D721Med (cell line): Measurements from ENCODE around the gene DNAH17.

ENCODE experiments used
- DNase-seq: peaks from one replicate; pipeline ENCODE4 v3.0.0; 2011; ENCODE audit warnings: low spot score; ENCODE audit not compliant: insufficient read length
- FAIRE-seq: peaks from 2 replicates; lab custom pipeline; 2011; peaks lifted over from hg19 to GRCh38; lab: Jason Lieb, UNC
- TF ChIP-seq, protein P1 (sequence below): IDR thresholded peaks from 2 replicates; pipeline ENCODE4 v1.5.1; 2012; ENCODE audit warnings: mild to moderate bottlenecking, control low read depth; ENCODE audit not compliant: insufficient read depth; ENCODE audit errors: missing control alignments

DNAH17 gene

DNA sequence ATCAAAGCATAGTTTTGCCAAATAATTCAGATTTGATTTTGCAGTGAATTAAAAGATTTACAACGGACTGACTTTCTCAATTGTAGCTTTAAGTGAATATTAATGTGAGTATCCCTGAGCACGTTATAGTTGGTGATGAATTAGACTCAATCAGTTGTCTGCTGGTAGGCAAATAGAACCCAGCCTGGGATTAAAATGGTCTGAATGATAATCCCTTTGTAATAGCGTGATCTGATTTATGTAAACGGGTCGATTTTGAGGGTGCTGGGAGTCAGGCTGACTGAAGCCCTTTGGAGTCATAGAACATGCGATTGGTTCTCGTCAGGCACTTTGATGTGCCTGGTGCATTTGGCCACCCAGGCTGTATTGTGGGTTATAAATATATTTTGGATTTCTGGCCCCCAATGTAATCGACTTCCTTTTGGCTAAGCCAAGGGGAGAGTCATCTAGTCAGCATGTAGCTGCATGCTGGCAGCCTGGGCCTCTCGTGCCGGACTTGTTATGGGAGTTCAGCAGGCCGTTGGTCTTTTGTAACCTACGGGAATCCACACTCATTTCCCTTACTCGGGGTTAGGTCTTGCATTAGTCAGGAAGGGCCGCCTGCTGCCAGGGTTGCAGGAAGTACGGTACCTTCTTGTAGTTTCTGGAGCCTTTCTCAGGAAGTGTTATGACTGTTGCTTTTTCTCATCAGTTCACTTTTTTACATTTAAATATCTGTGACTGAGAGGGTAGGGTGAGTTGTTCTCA lies 193.3 kb downstream of the DNAH17 start:
- FAIRE-seq (no peak), DNase-seq (peak; percentile 74)
- TF ChIP-seq, protein P1, sequence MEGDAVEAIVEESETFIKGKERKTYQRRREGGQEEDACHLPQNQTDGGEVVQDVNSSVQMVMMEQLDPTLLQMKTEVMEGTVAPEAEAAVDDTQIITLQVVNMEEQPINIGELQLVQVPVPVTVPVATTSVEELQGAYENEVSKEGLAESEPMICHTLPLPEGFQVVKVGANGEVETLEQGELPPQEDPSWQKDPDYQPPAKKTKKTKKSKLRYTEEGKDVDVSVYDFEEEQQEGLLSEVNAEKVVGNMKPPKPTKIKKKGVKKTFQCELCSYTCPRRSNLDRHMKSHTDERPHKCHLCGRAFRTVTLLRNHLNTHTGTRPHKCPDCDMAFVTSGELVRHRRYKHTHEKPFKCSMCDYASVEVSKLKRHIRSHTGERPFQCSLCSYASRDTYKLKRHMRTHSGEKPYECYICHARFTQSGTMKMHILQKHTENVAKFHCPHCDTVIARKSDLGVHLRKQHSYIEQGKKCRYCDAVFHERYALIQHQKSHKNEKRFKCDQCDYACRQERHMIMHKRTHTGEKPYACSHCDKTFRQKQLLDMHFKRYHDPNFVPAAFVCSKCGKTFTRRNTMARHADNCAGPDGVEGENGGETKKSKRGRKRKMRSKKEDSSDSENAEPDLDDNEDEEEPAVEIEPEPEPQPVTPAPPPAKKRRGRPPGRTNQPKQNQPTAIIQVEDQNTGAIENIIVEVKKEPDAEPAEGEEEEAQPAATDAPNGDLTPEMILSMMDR: no peak

DNA sequence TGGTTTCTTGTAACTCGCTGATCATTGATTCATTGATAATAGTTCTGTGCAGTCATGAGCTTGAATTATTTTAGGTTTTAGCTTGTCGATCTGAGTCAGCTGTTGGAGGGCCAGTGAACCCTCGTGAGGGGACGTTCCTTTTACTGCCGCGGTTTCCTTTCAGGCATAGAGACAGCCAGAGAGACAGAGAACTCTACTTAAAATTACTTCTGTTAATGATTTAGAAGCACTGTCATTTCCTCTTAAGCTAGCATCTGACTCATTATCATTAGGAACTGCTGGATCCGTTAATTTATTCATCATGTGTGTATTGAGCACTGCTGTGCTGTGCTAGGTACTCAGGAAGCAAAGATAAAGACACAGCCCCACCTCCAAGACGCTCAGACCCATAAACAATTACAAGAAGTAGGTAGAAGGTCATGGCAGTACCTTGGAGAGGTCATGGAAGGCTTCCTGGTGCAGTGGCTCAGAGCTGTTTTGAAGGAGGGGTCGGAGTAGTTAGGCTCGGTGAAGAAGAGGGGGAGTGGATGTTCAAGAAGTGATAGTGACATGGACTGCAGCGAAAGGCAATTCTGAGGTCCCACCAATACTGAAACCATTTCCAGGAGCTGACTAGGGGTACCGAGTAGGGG lies 195.5 kb downstream of the DNAH17 start:
- FAIRE-seq (no peak), DNase-seq (no peak)
- TF ChIP-seq, protein P1: no peak

DNA sequence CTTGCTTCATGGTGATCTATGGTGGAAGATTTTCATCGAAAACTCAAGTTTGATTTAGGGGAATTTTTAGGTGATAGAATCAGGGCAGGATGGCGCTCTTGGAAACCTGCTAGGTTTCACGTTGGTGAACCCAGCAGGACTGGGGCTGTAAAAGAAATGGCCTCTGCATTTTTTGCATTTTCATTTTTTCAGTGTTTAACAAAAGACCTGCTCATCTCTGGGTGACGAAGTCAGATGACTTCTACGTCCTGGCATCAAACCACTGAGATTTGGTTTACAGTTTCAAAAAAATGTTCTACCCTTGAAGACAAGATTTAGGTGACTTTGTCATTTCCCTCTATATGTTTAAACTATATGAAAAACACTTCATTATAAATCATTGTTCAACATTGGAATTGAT lies 196.8 kb downstream of the DNAH17 start:
- TF ChIP-seq, protein P1: no peak
- no peak for DNase-seq
- FAIRE-seq: no peak

DNA sequence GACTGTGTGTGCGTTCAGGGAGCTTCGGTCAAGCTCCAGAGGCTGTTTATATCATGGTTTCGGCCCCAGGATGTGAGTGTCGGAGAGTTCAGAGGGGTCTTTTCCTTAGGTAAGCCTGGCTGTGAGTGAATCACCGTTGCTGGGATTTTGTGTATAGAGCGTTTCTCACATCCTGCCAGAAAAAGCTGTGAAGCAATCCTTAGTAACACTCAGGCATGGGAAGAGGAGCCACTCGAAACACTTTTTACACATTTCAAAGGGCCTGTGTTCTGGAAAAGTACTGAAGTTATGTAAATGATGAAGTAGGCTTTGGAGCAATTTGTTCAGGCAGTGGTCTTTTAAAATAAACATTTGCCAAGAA lies 198.1 kb downstream of the DNAH17 start:
- TF ChIP-seq, protein P1: no peak
- DNase-seq: no peak
- no peak for FAIRE-seq

DNA sequence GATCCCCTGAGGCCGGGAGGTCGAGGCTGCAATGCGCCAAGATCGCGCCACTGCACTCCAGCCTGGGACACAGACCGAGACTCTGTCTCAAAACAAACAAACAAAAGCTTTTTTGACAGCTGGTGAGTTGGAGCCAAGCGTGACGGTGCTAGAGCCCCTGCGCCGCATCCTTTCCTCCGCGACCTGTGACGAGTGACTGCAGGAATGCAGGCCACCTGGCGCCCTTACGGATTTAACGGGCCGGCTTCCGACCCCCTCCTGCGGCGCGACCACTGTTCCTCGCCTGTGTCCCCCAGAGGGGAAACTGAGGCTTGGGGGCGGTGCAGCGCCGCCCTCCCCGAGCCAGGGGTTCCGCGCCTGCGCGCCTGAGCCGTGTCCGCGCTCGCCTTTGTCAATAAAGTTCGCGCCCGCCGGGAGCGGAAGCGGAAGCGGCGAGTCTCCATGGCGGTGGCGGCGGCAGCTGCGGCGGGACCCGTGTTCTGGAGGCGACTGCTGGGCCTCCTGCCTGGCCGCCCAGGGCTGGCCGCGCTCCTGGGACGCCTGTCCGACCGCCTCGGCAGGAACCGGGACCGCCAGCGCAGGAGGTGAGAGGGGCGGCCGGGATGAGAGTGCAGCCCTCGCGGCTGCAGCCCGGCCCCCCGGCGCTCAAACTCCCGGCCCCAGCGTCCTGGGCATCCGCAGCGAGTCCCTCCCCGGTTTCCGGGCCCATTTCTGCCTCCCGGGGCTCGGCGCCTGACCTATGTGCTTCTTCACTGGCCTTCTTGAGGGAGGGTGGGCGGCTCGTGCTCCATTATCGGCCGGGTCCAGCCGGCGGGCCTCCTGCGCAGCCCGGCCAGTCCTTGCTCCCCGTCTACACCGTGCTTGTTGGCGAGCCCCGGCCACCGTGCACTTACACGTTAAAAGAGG lies 198.7 kb downstream of the DNAH17 start, which contains the start of gene PGS1:
Gene PGS1 (plus strand): TSS at position 425 of the 906 bp plus-strand sequence. CDS start 17 bp downstream, at position 442.
- no peak for FAIRE-seq
- TF ChIP-seq, protein P1: no peak

DNA sequence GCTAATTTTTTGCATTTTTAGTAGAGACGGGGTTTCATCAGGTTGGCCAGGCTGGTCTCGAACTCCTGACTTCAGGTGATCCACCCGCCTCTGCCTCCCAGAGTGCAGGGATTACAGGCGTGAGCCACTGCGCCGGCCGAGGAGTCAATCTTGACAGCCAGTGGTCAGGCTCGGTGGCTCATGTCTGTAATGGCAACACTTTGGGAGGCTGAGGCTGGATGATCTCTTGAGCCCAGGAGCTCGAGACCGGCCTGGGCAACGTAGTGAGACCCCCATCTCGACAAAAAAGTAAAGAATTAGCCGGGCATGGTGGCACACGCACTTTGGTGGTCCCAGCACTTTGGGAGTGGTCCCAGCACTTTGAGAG lies 199.4 kb downstream of the DNAH17 start:
- no peak for DNase-seq
- no peak for FAIRE-seq
- TF ChIP-seq, protein P1: no peak

More for the DNA sequence above, 198.7 kb downstream of the DNAH17 start, which contains the start of gene PGS1:
- DNase-seq: peak; percentile 76
